HepG2 (cell line): Measurements from ENCODE around the gene ERBB4. TPM values are rescaled to one million over a fixed set of nuclear protein-coding genes. Genes with fewer than 3 reads are reported as not detected.
A peak's percentile ranks its signal among the peaks of the same experiment; 100 is the strongest.

Source experiments
- ATAC-seq: fragments of 200-7000 bp; cut with Tn5 transposase; 3 replicates; pipeline ENCODE4 v1.9.1; 2020; ENCODE audit warnings: mild to moderate bottlenecking, moderate library complexity
- BruUV-seq: library from RNA; stranded (reverse); fragments of 400-500 nt; replicated peaks from 2 replicates; lab custom pipeline; 2021; lab: Mats Ljungman, UMichigan
- CTCF ChIA-PET: fragments of 300-600 bp; formaldehyde crosslinking; extraction: SDS; loops from one replicate; lab custom pipeline; 2021; ENCODE audit warnings: low total read pairs, inconsistent platforms, low intra/inter-chr PET ratio; lab: Yijun Ruan, JAX
- POLR2A ChIA-PET: fragments of 350-600 bp; sonication (Branson Sonifier 250); formaldehyde crosslinking; loops from one replicate; lab custom pipeline; 2020; ENCODE audit warnings: antibody characterized with exemption, inconsistent platforms; lab: Yijun Ruan, JAX
- DNase-seq: peaks from one replicate; pipeline ENCODE4 v3.0.0-alpha.2; 2015; ENCODE audit warnings: low spot score
- FAIRE-seq: peaks from 3 replicates; lab custom pipeline; 2011; peaks lifted over from hg19 to GRCh38; lab: Jason Lieb, UNC
- H2AFZ ChIP-seq: one replicate; pipeline ENCODE4 v1.6.1; 2011; ENCODE audit warnings: low read length, inconsistent platforms
- H3K27ac ChIP-seq: fragments of 300-600 bp; 3 replicates; pipeline ENCODE4 v1.8.0; 2011; ENCODE audit warnings: mixed run types, mild to moderate bottlenecking, mixed read lengths, low read length, inconsistent platforms; ENCODE audit not compliant: insufficient read depth; ENCODE audit errors: extremely low read length
- H3K27me3 ChIP-seq, 2 experiments: fragments of 200-600 bp in 1 of 2; 2 replicates in 1 of 2; 3 replicates in 1 of 2; pipeline versions ENCODE4 v1.6.0 to v1.8.0; 2011; ENCODE audit warnings: low read length in 2 of 2, mild to moderate bottlenecking in 2 of 2, moderate library complexity in 2 of 2, inconsistent platforms in 1 of 2; ENCODE audit not compliant: insufficient read depth in 2 of 2, control insufficient read depth in 1 of 2
- H3K36me3 ChIP-seq, 2 experiments: fragments of 200-600 bp in 1 of 2; replicated peaks in 1 of 2; 2 replicates in 1 of 2; 3 replicates in 1 of 2; pipeline versions ENCODE4 v1.5.1 to v1.8.0; 2011; ENCODE audit warnings: low read length in 2 of 2, inconsistent platforms in 1 of 2; ENCODE audit not compliant: insufficient read depth in 2 of 2, control insufficient read depth in 1 of 2
- H3K4me1 ChIP-seq: 2 replicates; pipeline ENCODE4 v1.5.1; 2012; ENCODE audit warnings: low read length, inconsistent platforms; ENCODE audit not compliant: insufficient read depth
- H3K4me2 ChIP-seq: 2 replicates; pipeline ENCODE4 v1.6.0; 2011; ENCODE audit warnings: low read depth, low read length, inconsistent platforms
- H3K4me3 ChIP-seq, 3 experiments: fragments of 200-600 bp in 1 of 3; sonication (generic), shearing (Covaris generic) in 1 of 3; replicated peaks in 1 of 3; 2 replicates each; pipeline ENCODE4 v1.5.1; 2011 to 2016; ENCODE audit warnings: low read length in 3 of 3, inconsistent platforms in 2 of 3, low read depth in 2 of 3, mild to moderate bottlenecking in 2 of 3, control low read depth in 1 of 3, mixed read lengths in 1 of 3; ENCODE audit not compliant: insufficient read depth in 1 of 3
- H3K79me2 ChIP-seq: one replicate; pipeline ENCODE4 v1.6.1; 2011; ENCODE audit warnings: low read length, inconsistent platforms; ENCODE audit not compliant: insufficient read depth
- H3K9ac ChIP-seq: 2 replicates; pipeline ENCODE4 v1.6.0; 2011; ENCODE audit warnings: mild to moderate bottlenecking, low read depth, low read length, inconsistent platforms; ENCODE audit not compliant: insufficient read depth
- H3K9me3 ChIP-seq: 2 replicates; pipeline ENCODE4 v1.5.1; 2012; ENCODE audit warnings: mild to moderate bottlenecking, low read length
- H4K20me1 ChIP-seq: 2 replicates; pipeline ENCODE4 v1.6.0; 2011; ENCODE audit warnings: inconsistent platforms, mild to moderate bottlenecking, low read length, moderate library complexity; ENCODE audit not compliant: insufficient read depth
- EED ChIP-seq: sonication (generic); formaldehyde crosslinking; IDR thresholded peaks from 2 replicates; pipeline ENCODE4 v1.5.0; 2020; ENCODE audit warnings: mild to moderate bottlenecking, missing genetic modification reagents
- HINFP ChIP-seq: sonication (generic); formaldehyde crosslinking; IDR thresholded peaks from 2 replicates; pipeline ENCODE4 v1.4.0; 2020; ENCODE audit warnings: low read depth, mild to moderate bottlenecking, missing genetic modification reagents
- MAFK ChIP-seq, 2 experiments: IDR thresholded peaks in 1 of 2; conservative IDR thresholded peaks in 1 of 2; 2 replicates each; pipeline ENCODE4 v1.6.1; 2011; ENCODE audit warnings: improper control_type of control experiment in 2 of 2, low read length in 2 of 2
- NFE2L1 ChIP-seq: sonication (generic); formaldehyde crosslinking; IDR thresholded peaks from 2 replicates; pipeline ENCODE4 v1.4.0; 2020; ENCODE audit warnings: missing genetic modification reagents, mild to moderate bottlenecking, borderline replicate concordance
- PHB2 ChIP-seq: fragments of 450-650 bp; IDR thresholded peaks from 2 replicates; pipeline ENCODE4 v1.6.1; 2018; ENCODE audit not compliant: partially characterized antibody
- POGK ChIP-seq: sonication (generic); formaldehyde crosslinking; conservative IDR thresholded peaks from 2 replicates; pipeline ENCODE4 v1.8.0; 2022; ENCODE audit warnings: mild to moderate bottlenecking, moderate library complexity, missing genetic modification reagents
- U2AF1 ChIP-seq: fragments of 200-400 bp; formaldehyde crosslinking; optimal IDR thresholded peaks from 2 replicates; pipeline ENCODE3; 2017; ENCODE audit warnings: mild to moderate bottlenecking, low read depth, low read length
- ZMYM2 ChIP-seq: sonication (generic); formaldehyde crosslinking; IDR thresholded peaks from 2 replicates; pipeline ENCODE4 v1.8.0; 2022; ENCODE audit warnings: mild to moderate bottlenecking, missing genetic modification reagents
- ZNF484 ChIP-seq: sonication (generic); formaldehyde crosslinking; IDR thresholded peaks from 2 replicates; pipeline ENCODE4 v1.5.1; 2020; ENCODE audit warnings: mild to moderate bottlenecking, low read depth, missing genetic modification reagents, borderline replicate concordance
- ZNF546 ChIP-seq: sonication (generic); formaldehyde crosslinking; conservative IDR thresholded peaks from 2 replicates; pipeline ENCODE4 v1.8.1; 2023; ENCODE audit warnings: mild to moderate bottlenecking, missing genetic modification reagents
- ZNF790 ChIP-seq: sonication (generic); formaldehyde crosslinking; IDR thresholded peaks from 2 replicates; pipeline ENCODE4 v1.8.0; 2022; ENCODE audit warnings: missing genetic modification reagents, mild to moderate bottlenecking, borderline replicate concordance
- ZNF839 ChIP-seq: sonication (generic); formaldehyde crosslinking; IDR thresholded peaks from 2 replicates; pipeline ENCODE4 v1.4.0; 2020; ENCODE audit warnings: missing genetic modification reagents, mild to moderate bottlenecking, borderline replicate concordance
- ZSCAN12 ChIP-seq: sonication (generic); formaldehyde crosslinking; IDR thresholded peaks from 2 replicates; pipeline ENCODE4 v1.9.0; 2021; ENCODE audit warnings: mild to moderate bottlenecking, missing genetic modification reagents
- ZSCAN22 ChIP-seq: sonication (generic); formaldehyde crosslinking; IDR thresholded peaks from 2 replicates; pipeline ENCODE4 v1.4.0; 2020; ENCODE audit warnings: mild to moderate bottlenecking, missing genetic modification reagents
- ZSCAN29 ChIP-seq: sonication (generic); formaldehyde crosslinking; conservative IDR thresholded peaks from 2 replicates; pipeline ENCODE4 v1.4.0; 2020; ENCODE audit warnings: mild to moderate bottlenecking, missing genetic modification reagents
- WGBS: methylation state at CpG from one replicate; pipeline ENCODE4 v1.1.6; 2017; ENCODE audit warnings: low lambda C conversion rate; 5-methylcytosine and 5-hydroxymethylcytosine counted together
- in situ Hi-C: cut with HindIII; loops from 2 replicates; pipeline ENCODE4 v1.10.0; 2017; ENCODE audit warnings: low pct_unique_long_range_greater_than_20kb; ENCODE audit not compliant: extremely low pct_ligation_motif_present
- intact Hi-C: fragments of 100-400 bp; cut with micrococcal nuclease; formaldehyde crosslinking; loops from one replicate; pipeline ENCODE4 v1.10.0; 2022; ENCODE audit not compliant: unreplicated experiment
- polyA plus RNA-seq, 8 experiments: library from polyadenylated mRNA; depleted of rRNA in 3 of 8; stranded (reverse) in 7 of 8; unstranded in 1 of 8; fragments of >200 nt; fragmentation: Illumina TruSeq in 4 of 8; extraction: Trizol in 4 of 8; gene quantifications; 2 replicates each; pipeline versions ENCODE4 v1.2.1 to v1.2.3, GENCODE V29; 2011 to 2016; ENCODE audit warnings: low read depth in 4 of 8, missing spikeins in 1 of 8, mixed read lengths in 1 of 8; ENCODE audit not compliant: insufficient read depth in 1 of 8
- total RNA-seq, 5 experiments: library from RNA; depleted of rRNA; stranded (reverse); fragments of >200 nt; fragmentation: Illumina TruSeq; extraction: Trizol; gene quantifications; 2 replicates each; pipeline ENCODE4 v1.2.3, GENCODE V29; 2016; ENCODE audit warnings: low read depth in 1 of 5

The ERBB4 gene
- total and polyA plus RNA-seq, 2 of the 13 experiments (the other 11 are each of a cell fraction or from before 2014, with no cell fraction given) = not detected

- H3K9me3 ChIP-seq = no peaks in the 10 kb centered on the region
Observed at GRCh38 chr2:212423089-212423488, 115.5 kb downstream of the ERBB4 start.

GRCh38 chr2:212421556-212422334, 116.9 kb downstream of the ERBB4 start:
- Histone ChIP-seq H3K9ac (no peak overlapping the region), H3K79me2 (no peaks in the 10 kb centered on the region), H2AFZ (no peak overlapping the region), H4K20me1 (no peaks in the 10 kb centered on the region), H3K27ac (no peak overlapping the region), H3K4me2 (no peak overlapping the region), H3K9me3 (no peaks in the 10 kb centered on the region), H3K4me3 (no peak overlapping the region), H3K27me3 (no peaks in the 10 kb centered on the region), H3K4me1 (no peaks in the 10 kb centered on the region), H3K36me3 (no peaks in the 10 kb centered on the region)
- intact Hi-C loops (no loop called here), in situ Hi-C loops (no loop called here)
- ChIA-PET CTCF (no interaction called here), POLR2A (no interaction called here)
- WGBS = 28% methylated on average over 4 of the region's 4 CpGs
- no peak for ATAC-seq
- DNase-seq = no peak
- FAIRE-seq = no peak
- no TSS peak for BruUV-seq
- TF ChIP-seq EED (CRISPR knock-in tag) (no peak), POGK (no peak), ZNF484 (no peak), ZNF839 (CRISPR knock-in tag) (no peak), HINFP (no peak), NFE2L1 (CRISPR knock-in tag) (no peak), ZMYM2 (CRISPR knock-in tag) (no peak), ZNF546 (CRISPR knock-in tag) (no peak), PHB2 (no peak), ZSCAN12 (CRISPR knock-in tag) (no peak), ZNF790 (CRISPR knock-in tag) (no peak), U2AF1 (no peak), ZSCAN29 (CRISPR knock-in tag) (no peak), ZSCAN22 (no peak)

More at GRCh38 chr2:212423089-212423488, 115.5 kb downstream of the ERBB4 start:
- in situ Hi-C loops = no loop called here
- FAIRE-seq = no peak
- 3% methylated on average over 1 of the region's 1 CpG for WGBS
- H3K4me3 ChIP-seq = no peak overlapping the region
- H3K79me2 ChIP-seq = no peaks in the 10 kb centered on the region
- BruUV-seq = no TSS peak
- ATAC-seq = no peak
- no peak overlapping the region for H3K27ac ChIP-seq
- intact Hi-C loops = no loop called here
- H3K4me1 ChIP-seq = no peaks in the 10 kb centered on the region
- DNase-seq = no peak
- no peak overlapping the region for H2AFZ ChIP-seq
- CTCF ChIA-PET = no interaction called here
- no peak overlapping the region for H3K4me2 ChIP-seq
- POLR2A ChIA-PET = no interaction called here
- no peak for TF ChIP-seq ZSCAN12 (CRISPR knock-in tag)
- TF ChIP-seq MAFK (conservative IDR thresholded peaks at IDR 0.05 in 1 of 2, IDR thresholded peaks at IDR 0.05 in 1 of 2; ENCODE audit: low read length in 2 of 2) = peak in 1 of 2 experiments; percentile 44; a peak in 2 of 4 replicates
- TF ChIP-seq, all 625 proteins: peak for 1
- Histone ChIP-seq H3K9ac (no peak overlapping the region), H3K36me3 (no peaks in the 10 kb centered on the region), H4K20me1 (no peaks in the 10 kb centered on the region), H3K27me3 (no peaks in the 10 kb centered on the region)
